ENCODE measurements around the gene SKA2. TPM values are rescaled to one million over a fixed set of nuclear protein-coding genes. Genes with fewer than 3 reads are reported as not detected.

Gene SKA2
- total and polyA plus RNA-seq, 2 of the 8 experiments (the other 6 are each of a cell fraction or from before 2014, with no cell fraction given) = 15.6 to 95.8 TPM

DNA sequence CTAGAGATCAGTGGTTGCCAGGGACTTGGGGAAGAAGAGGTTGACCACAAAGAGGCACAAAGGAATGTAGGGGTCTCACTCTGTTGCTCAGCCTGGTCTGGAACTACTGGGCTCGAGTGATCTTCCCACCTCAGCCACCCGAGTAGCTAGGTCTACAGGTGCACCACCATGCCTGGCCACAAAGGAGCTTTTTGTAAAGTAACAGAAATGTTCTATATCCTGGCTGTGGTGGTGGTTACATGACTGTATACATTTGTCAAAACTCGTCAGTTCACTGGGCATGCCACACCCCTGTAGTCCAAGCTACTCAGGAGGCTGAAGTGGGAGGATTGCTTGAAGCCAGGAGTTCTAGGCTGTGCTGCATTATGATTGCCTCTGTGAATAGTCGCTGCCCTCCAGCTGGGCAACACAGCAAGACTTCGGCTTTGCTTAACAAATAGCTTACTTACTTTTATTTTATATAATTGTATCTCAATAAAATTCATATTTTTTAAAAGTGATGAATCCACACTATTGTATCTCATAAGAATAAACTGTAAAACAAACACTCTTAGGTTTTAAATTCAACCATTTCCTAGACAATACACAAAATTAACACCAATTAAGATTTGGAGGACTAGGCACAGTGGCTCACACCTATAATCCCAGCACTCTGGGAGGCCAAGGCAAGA lies 5.0 kb downstream of the SKA2 start:
- H3K27ac ChIP-seq (ENCODE audit: low read depth, low read length) = no peak overlapping the region
- H3K4me1 ChIP-seq (replicated peaks in 1 of 4; ENCODE audit: control insufficient read depth in 3 of 4, insufficient read depth in 4 of 4, low read length in 3 of 4) = peaks cover 0 to 8% (median 3%) of the 10 kb centered on the region in 4 experiments; a peak in 3 of 7 replicates
- WGBS, 2 experiments (ENCODE audit: extremely low coverage in 1 of 2, insufficient coverage in 1 of 2, insufficient read length in 1 of 2, insufficient replicate concordance in 2 of 2, low coverage in 1 of 2, low lambda C conversion rate in 2 of 2, missing lambda C conversion rate in 1 of 2) = 89% methylated on average over 5 of the region's 5 CpGs; no CpG with 5 or more reads in 1 of the 2 experiments
- no peak for DNase-seq (ENCODE audit: low read depth in 1 of 2, low spot score in 2 of 2)
- peaks cover 8% of the 10 kb centered on the region for H3K23me2 ChIP-seq (ENCODE audit: low read depth, low read length)
- no peak overlapping the region for H3K56ac ChIP-seq (replicated peaks; ENCODE audit: insufficient read length, low read depth, low read length)
- no peak overlapping the region for H3K4me3 ChIP-seq (ENCODE audit: extremely low read depth in 1 of 4, insufficient read depth in 2 of 4, low read depth in 3 of 4, low read length in 4 of 4)
- H3K14ac ChIP-seq (ENCODE audit: insufficient read length) = no peak overlapping the region
- no peak overlapping the region for H3K9ac ChIP-seq (replicated peaks in 1 of 4; ENCODE audit: extremely low read depth in 1 of 4, low read depth in 3 of 4, low read length in 3 of 4)
- H3K23ac ChIP-seq (ENCODE audit: insufficient read length) = no peak overlapping the region
- H3K9me3 ChIP-seq (ENCODE audit: insufficient read depth in 2 of 2, low read depth in 1 of 2, low read length in 1 of 2) = no peaks in the 10 kb centered on the region
- H3K79me1 ChIP-seq (ENCODE audit: low read depth, low read length) = peaks cover 2% of the 10 kb centered on the region; the same call in 1 of the 2 replicates
- H4K91ac ChIP-seq (replicated peaks; ENCODE audit: insufficient read length, low read length) = no peak overlapping the region
- ChIA-PET CTCF (ENCODE audit: partially characterized antibody) (interaction anchor here (1.5 kb wide), 1 partner anchor 15 kb away, joined by 6 read pairs; no protein-coding TSS in a partner anchor), POLR2A (ENCODE audit: partially characterized antibody) (interaction anchor here (0.7 to 3.9 kb wide), 3 partner anchors 9 to 14 kb away, joined by 3 to 14 read pairs (median 7); no protein-coding TSS in a partner anchor)
- no peak overlapping the region for H2BK15ac ChIP-seq (ENCODE audit: low read length)
- H2BK5ac ChIP-seq (ENCODE audit: low read depth, low read length) = no peak overlapping the region
- H4K5ac ChIP-seq (ENCODE audit: insufficient read length, low read depth, low read length) = no peak overlapping the region
- no peaks in the 10 kb centered on the region for H3K27me3 ChIP-seq (replicated peaks in 1 of 4; ENCODE audit: control insufficient read depth in 3 of 4, extremely low read depth in 1 of 4, insufficient read depth in 3 of 4, low read length in 3 of 4)
- no peak overlapping the region for H2BK120ac ChIP-seq (replicated peaks; ENCODE audit: low read depth, low read length)
- no peak overlapping the region for H2AK5ac ChIP-seq (ENCODE audit: low read depth, low read length)
- H3K4me2 ChIP-seq (ENCODE audit: insufficient read depth in 1 of 2, low read depth in 2 of 2, low read length in 2 of 2) = no peak overlapping the region
- H4K20me1 ChIP-seq (replicated peaks in 1 of 2; ENCODE audit: control insufficient read depth in 1 of 2, insufficient read depth in 2 of 2, low read length in 2 of 2) = peaks cover 5 to 6% of the 10 kb centered on the region in 2 experiments
- no peak overlapping the region for H4K8ac ChIP-seq (ENCODE audit: extremely low read depth, insufficient read depth, low read length)
- FAIRE-seq = no peak
- no peak overlapping the region for H3K18ac ChIP-seq (ENCODE audit: extremely low read depth, low read length)
- no peak overlapping the region for H2AFZ ChIP-seq (ENCODE audit: low read length)
- H3K36me3 ChIP-seq (ENCODE audit: control insufficient read depth in 2 of 4, insufficient read depth in 4 of 4, low read length in 3 of 4) = peaks cover 0 to 2% (median 0%) of the 10 kb centered on the region in 4 experiments; a peak in 1 of 8 replicates
- TF ChIP-seq BRCA1 (IDR thresholded peaks at IDR 0.05; ENCODE audit: low read depth, low read length) (no peak), SUZ12 (IDR thresholded peaks at IDR 0.05; ENCODE audit: low read length) (no peak), BCL11A (IDR thresholded peaks at IDR 0.05; ENCODE audit: low read depth in 2 of 2, low read length in 2 of 2) (no peak)
- no peak overlapping the region for H2BK20ac ChIP-seq (ENCODE audit: low read length)
- no peak overlapping the region for H2BK12ac ChIP-seq (ENCODE audit: low read depth, low read length)
- no peak overlapping the region for H3K4ac ChIP-seq (replicated peaks; ENCODE audit: insufficient read length, low read depth, low read length)
- peaks cover 18 to 95% of the 10 kb centered on the region in 2 experiments for H3K79me2 ChIP-seq (ENCODE audit: control insufficient read depth in 1 of 2, insufficient read depth in 2 of 2, low read length in 2 of 2)
